ENCODE results near the gene VAV2. TPM values are rescaled to one million over a fixed set of nuclear protein-coding genes. Genes with fewer than 3 reads are reported as not detected.

The VAV2 gene
- total RNA-seq, 1 donor from 2014 or later, result 24.4 TPM

- Mint-ChIP-seq H3K36me3 (ENCODE audit: unreplicated experiment) (peaks cover 5% of the 10 kb centered on the region), H3K4me1 (ENCODE audit: unreplicated experiment) (peaks cover 16% of the 10 kb centered on the region), H3K4me3 (ENCODE audit: unreplicated experiment) (no peak overlapping the region), H3K9me3 (ENCODE audit: unreplicated experiment) (no peaks in the 10 kb centered on the region), H3K27me3 (ENCODE audit: unreplicated experiment) (no peaks in the 10 kb centered on the region), H3K27ac (ENCODE audit: unreplicated experiment) (no peak overlapping the region)
- no peak for DNase-seq (ENCODE audit: extremely low spot score, unreplicated experiment)
- TF ChIP-seq CTCF (IDR thresholded peaks at IDR 0.05), result no peak
Measured at GRCh38 chr9:133948561-133949485, 43.3 kb downstream of the VAV2 start.

GRCh38 chr9:133948131-133948530, 44.0 kb downstream of the VAV2 start:
- no peaks in the 10 kb centered on the region for H3K9me3 Mint-ChIP-seq (ENCODE audit: unreplicated experiment)
- H3K36me3 Mint-ChIP-seq (ENCODE audit: unreplicated experiment), result peaks cover 5% of the 10 kb centered on the region
- peaks cover 16% of the 10 kb centered on the region for H3K4me1 Mint-ChIP-seq (ENCODE audit: unreplicated experiment)
- H3K27me3 Mint-ChIP-seq (ENCODE audit: unreplicated experiment), result no peaks in the 10 kb centered on the region
- TF ChIP-seq CTCF (IDR thresholded peaks at IDR 0.05), result no peak
- H3K27ac Mint-ChIP-seq (ENCODE audit: unreplicated experiment), result no peak overlapping the region
- no peak for DNase-seq (ENCODE audit: extremely low spot score, unreplicated experiment)
- H3K4me3 Mint-ChIP-seq (ENCODE audit: unreplicated experiment), result no peak overlapping the region

GRCh38 chr9:133946840-133947486, 45.2 kb downstream of the VAV2 start:
- no peaks in the 10 kb centered on the region for H3K27me3 Mint-ChIP-seq (ENCODE audit: unreplicated experiment)
- peaks cover 5% of the 10 kb centered on the region for H3K36me3 Mint-ChIP-seq (ENCODE audit: unreplicated experiment)
- H3K9me3 Mint-ChIP-seq (ENCODE audit: unreplicated experiment), result no peaks in the 10 kb centered on the region
- H3K4me3 Mint-ChIP-seq (ENCODE audit: unreplicated experiment), result no peak overlapping the region
- no peak overlapping the region for H3K27ac Mint-ChIP-seq (ENCODE audit: unreplicated experiment)
- TF ChIP-seq CTCF (IDR thresholded peaks at IDR 0.05), result no peak
- DNase-seq (ENCODE audit: extremely low spot score, unreplicated experiment), result no peak
- peaks cover 16% of the 10 kb centered on the region for H3K4me1 Mint-ChIP-seq (ENCODE audit: unreplicated experiment)

GRCh38 chr9:133945977-133946753, 46.0 kb downstream of the VAV2 start:
- peaks cover 16% of the 10 kb centered on the region for H3K4me1 Mint-ChIP-seq (ENCODE audit: unreplicated experiment)
- DNase-seq (ENCODE audit: extremely low spot score, unreplicated experiment), result no peak
- H3K36me3 Mint-ChIP-seq (ENCODE audit: unreplicated experiment), result peaks cover 5% of the 10 kb centered on the region
- H3K4me3 Mint-ChIP-seq (ENCODE audit: unreplicated experiment), result no peak overlapping the region
- TF ChIP-seq CTCF (IDR thresholded peaks at IDR 0.05), result no peak
- no peaks in the 10 kb centered on the region for H3K27me3 Mint-ChIP-seq (ENCODE audit: unreplicated experiment)
- no peaks in the 10 kb centered on the region for H3K9me3 Mint-ChIP-seq (ENCODE audit: unreplicated experiment)
- no peak overlapping the region for H3K27ac Mint-ChIP-seq (ENCODE audit: unreplicated experiment)
